Ishikawa (cell line): ENCODE results near the gene SNX11.

Experiments
- CEBPB ChIP-seq: IDR thresholded peaks from 2 replicates; pipeline ENCODE4 v1.6.1; 2012
- CREB1 ChIP-seq: IDR thresholded peaks from 2 replicates; pipeline ENCODE4 v1.6.1; 2012; ENCODE audit warnings: low read depth
- EP300 ChIP-seq: IDR thresholded peaks from 2 replicates; pipeline ENCODE4 v1.6.1; 2012; ENCODE audit warnings: borderline replicate concordance
- NFIC ChIP-seq: IDR thresholded peaks from 2 replicates; pipeline ENCODE4 v1.6.1; 2012
- YY1 ChIP-seq: IDR thresholded peaks from 2 replicates; pipeline ENCODE4 v1.6.1; 2012; ENCODE audit warnings: low read depth
- ZBTB7A ChIP-seq: IDR thresholded peaks from 2 replicates; pipeline ENCODE4 v1.6.1; 2012; ENCODE audit warnings: low read depth
- TF ChIP-seq, protein P1 (sequence below): IDR thresholded peaks from 2 replicates; pipeline ENCODE4 v1.6.1; 2012; ENCODE audit warnings: low read depth, mild to moderate bottlenecking

DNA sequence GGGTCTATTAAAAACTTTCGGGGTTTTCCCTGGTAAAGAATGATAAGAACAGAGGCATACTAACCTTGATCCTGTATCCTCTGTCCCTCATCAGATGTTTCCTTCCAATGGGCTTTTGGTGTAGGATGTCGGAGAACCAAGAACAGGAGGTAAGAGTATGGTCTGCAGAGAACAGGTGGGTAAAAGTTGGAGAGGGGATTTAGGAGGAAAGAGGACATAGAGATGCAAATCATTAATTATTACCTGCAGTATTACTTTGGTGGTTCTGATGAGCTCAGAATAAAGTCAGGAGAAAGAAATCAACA, 4.3 kb downstream of the SNX11 start:
- TF ChIP-seq, protein P1, sequence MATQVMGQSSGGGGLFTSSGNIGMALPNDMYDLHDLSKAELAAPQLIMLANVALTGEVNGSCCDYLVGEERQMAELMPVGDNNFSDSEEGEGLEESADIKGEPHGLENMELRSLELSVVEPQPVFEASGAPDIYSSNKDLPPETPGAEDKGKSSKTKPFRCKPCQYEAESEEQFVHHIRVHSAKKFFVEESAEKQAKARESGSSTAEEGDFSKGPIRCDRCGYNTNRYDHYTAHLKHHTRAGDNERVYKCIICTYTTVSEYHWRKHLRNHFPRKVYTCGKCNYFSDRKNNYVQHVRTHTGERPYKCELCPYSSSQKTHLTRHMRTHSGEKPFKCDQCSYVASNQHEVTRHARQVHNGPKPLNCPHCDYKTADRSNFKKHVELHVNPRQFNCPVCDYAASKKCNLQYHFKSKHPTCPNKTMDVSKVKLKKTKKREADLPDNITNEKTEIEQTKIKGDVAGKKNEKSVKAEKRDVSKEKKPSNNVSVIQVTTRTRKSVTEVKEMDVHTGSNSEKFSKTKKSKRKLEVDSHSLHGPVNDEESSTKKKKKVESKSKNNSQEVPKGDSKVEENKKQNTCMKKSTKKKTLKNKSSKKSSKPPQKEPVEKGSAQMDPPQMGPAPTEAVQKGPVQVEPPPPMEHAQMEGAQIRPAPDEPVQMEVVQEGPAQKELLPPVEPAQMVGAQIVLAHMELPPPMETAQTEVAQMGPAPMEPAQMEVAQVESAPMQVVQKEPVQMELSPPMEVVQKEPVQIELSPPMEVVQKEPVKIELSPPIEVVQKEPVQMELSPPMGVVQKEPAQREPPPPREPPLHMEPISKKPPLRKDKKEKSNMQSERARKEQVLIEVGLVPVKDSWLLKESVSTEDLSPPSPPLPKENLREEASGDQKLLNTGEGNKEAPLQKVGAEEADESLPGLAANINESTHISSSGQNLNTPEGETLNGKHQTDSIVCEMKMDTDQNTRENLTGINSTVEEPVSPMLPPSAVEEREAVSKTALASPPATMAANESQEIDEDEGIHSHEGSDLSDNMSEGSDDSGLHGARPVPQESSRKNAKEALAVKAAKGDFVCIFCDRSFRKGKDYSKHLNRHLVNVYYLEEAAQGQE, result no peak
- TF ChIP-seq ZBTB7A (no peak), EP300 (no peak), YY1 (no peak), NFIC (no peak), CREB1 (no peak), CEBPB (no peak)
